ENCODE results near the gene NCOA1. TPM values are rescaled to one million over a fixed set of nuclear protein-coding genes. Genes with fewer than 3 reads are reported as not detected.

The NCOA1 gene
- total and polyA plus RNA-seq, 2 of the 4 experiments (the other 2 are of a cell fraction), result 6.7 to 11.3 TPM

DNA sequence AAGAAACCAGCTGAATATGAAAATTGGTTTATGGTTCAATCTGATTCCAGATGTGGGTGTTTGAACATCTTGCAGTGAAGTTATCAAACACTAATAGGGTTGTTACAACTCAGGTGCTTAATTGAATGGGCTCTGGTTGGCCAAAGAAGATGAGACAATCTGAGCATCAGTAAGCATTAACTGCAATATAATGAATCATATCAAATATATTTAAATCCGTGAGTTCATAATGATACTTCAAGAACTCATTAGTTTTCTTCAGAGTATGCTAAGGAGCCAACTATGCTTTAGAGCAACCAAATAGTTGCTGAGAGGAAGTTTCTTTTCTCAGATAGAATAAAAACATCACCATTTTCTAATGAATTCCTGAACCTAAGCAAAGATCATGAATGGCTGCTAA lies 79.2 kb downstream of the NCOA1 start:
- Histone ChIP-seq H2BK15ac (ENCODE audit: low read depth, low read length) (no peak overlapping the region), H3K23ac (ENCODE audit: low read depth, low read length) (no peak overlapping the region), H2AK5ac (ENCODE audit: low read depth, low read length) (no peak overlapping the region), H2BK20ac (ENCODE audit: low read depth, low read length) (no peak overlapping the region), H3K79me1 (ENCODE audit: low read depth in 1 of 2, low read length in 2 of 2) (no peaks in the 10 kb centered on the region), H3K9ac (ENCODE audit: low read depth, low read length) (no peak overlapping the region), H3K9me3 (ENCODE audit: control insufficient read depth, insufficient read depth, low read length) (no peaks in the 10 kb centered on the region; the same call in 1 of the 2 replicates), H2BK5ac (ENCODE audit: low read depth, low read length, poor library complexity, severe bottlenecking) (no peak overlapping the region), H3K4ac (ENCODE audit: low read depth, low read length) (no peak overlapping the region), H3K4me1 (ENCODE audit: control insufficient read depth, insufficient read depth, low read length) (no peaks in the 10 kb centered on the region), H3K27ac (ENCODE audit: insufficient read depth, low read length) (no peak overlapping the region), H2AFZ (replicated peaks; ENCODE audit: low read length, poor library complexity) (no peak overlapping the region), H3K9me1 (ENCODE audit: insufficient read depth, low read length) (no peaks in the 10 kb centered on the region), H2BK120ac (ENCODE audit: low read depth, low read length) (no peak overlapping the region), H3K27me3 (ENCODE audit: control insufficient read depth, insufficient read depth, low read length) (no peaks in the 10 kb centered on the region), H3K4me2 (ENCODE audit: low read depth, low read length) (no peak overlapping the region), H4K5ac (ENCODE audit: low read depth, low read length) (no peak overlapping the region), H3K14ac (replicated peaks; ENCODE audit: low read depth, low read length) (no peak overlapping the region), H3K4me3 (ENCODE audit: insufficient read depth, low read depth, low read length) (no peak overlapping the region), H4K91ac (ENCODE audit: insufficient read depth, low read depth, low read length) (no peak overlapping the region), H3K36me3 (ENCODE audit: control insufficient read depth, insufficient read depth, low read length) (0 out of 2 replicates have a peak, but pooled peaks cover 4% of the 10 kb centered on the region), H4K20me1 (ENCODE audit: insufficient read depth, low read length) (no peaks in the 10 kb centered on the region), H4K8ac (ENCODE audit: low read depth in 2 of 2, low read length in 2 of 2) (no peak overlapping the region), H3K18ac (ENCODE audit: low read depth, low read length) (no peak overlapping the region), H3K56ac (ENCODE audit: extremely low read depth, insufficient read depth, low read length) (no peak overlapping the region), H2AK9ac (replicated peaks; ENCODE audit: low read depth, low read length, poor library complexity) (no peak overlapping the region)
- in situ Hi-C loops (cut with MboI; ENCODE audit: low sequenced_read_pairs), result no loop called here
- no CpG with 5 or more reads among the region's 1 CpG for WGBS, 2 experiments (ENCODE audit: extremely low coverage in 2 of 2, insufficient read length in 1 of 2)
- ChIA-PET POLR2A (ENCODE audit: unreplicated experiment) (no interaction called here), CTCF (no interaction called here)
- intact Hi-C loops (cut with micrococcal nuclease), result loop anchor here (5.0 kb wide), 1 partner anchor 48 kb away; no protein-coding TSS in a partner anchor
- ATAC-seq (ENCODE audit: low read depth), result no peak
- TF ChIP-seq MAFK (IDR thresholded peaks at IDR 0.05; ENCODE audit: low read depth, low read length) (no peak), POLR2A (IDR thresholded peaks at IDR 0.05; ENCODE audit: low read depth, low read length) (no peak), MAZ (IDR thresholded peaks at IDR 0.05; ENCODE audit: borderline replicate concordance, low read depth, low read length) (no peak), ELK1 (IDR thresholded peaks at IDR 0.05; ENCODE audit: borderline replicate concordance, low read depth, low read length) (no peak), NFE2L2 (IDR thresholded peaks at IDR 0.05; ENCODE audit: low read depth, low read length) (no peak), BHLHE40 (IDR thresholded peaks at IDR 0.05; ENCODE audit: low read depth, low read length) (no peak), CHD1 (IDR thresholded peaks at IDR 0.05; ENCODE audit: low read depth, low read length) (no peak), CTCF (conservative IDR thresholded peaks at IDR 0.05; ENCODE audit: low read depth, low read length) (no peak), MXI1 (IDR thresholded peaks at IDR 0.05; ENCODE audit: borderline replicate concordance, low read depth, low read length) (no peak)
- dilution Hi-C loops (cut with HindIII; ENCODE audit: low sequenced_read_pairs, unreplicated experiment), result no loop called here
- no TSS peak for BruUV-seq (replicated peaks)
- DNase-seq, result no peak

Measured in IMR-90 (cell line).